Kidney (tissue), 22 donors: ENCODE measurements around the gene AGL. TPM values are rescaled to one million over a fixed set of nuclear protein-coding genes. Genes with fewer than 3 reads are reported as not detected.
A peak's percentile ranks its signal among the peaks of the same experiment; 100 is the strongest.

Experiments
- DNase-seq, 5 donors: peaks; one replicate each; pipeline ENCODE4 v3.0.0-alpha.2; 2013 to 2020
- FAIRE-seq: peaks from 2 replicates; lab custom pipeline; 2012; peaks lifted over from hg19 to GRCh38; lab: Jason Lieb, UNC
- H3K27ac ChIP-seq, 2 donors: one replicate each; pipeline ENCODE4 v1.7.0; 2013; ENCODE audit warnings: low read depth in 2 of 2, low read length in 2 of 2, inconsistent platforms in 1 of 2
- H3K27me3 ChIP-seq: one replicate; pipeline ENCODE4 v1.7.1; 2013; ENCODE audit warnings: low read length, inconsistent platforms; ENCODE audit not compliant: control insufficient read depth, insufficient read depth
- H3K36me3 ChIP-seq, 3 donors: one replicate each; pipeline versions ENCODE4 v1.7.0 to v1.7.1; 2013; ENCODE audit warnings: low read length in 3 of 3, control low read depth in 1 of 3, inconsistent platforms in 1 of 3; ENCODE audit not compliant: insufficient read depth in 3 of 3, control insufficient read depth in 2 of 3
- H3K4me1 ChIP-seq, 3 donors: one replicate each; pipeline versions ENCODE4 v1.7.0 to v1.7.1; 2013; ENCODE audit warnings: low read length in 3 of 3, inconsistent platforms in 1 of 3, low read depth in 1 of 3; ENCODE audit not compliant: control insufficient read depth in 2 of 3, insufficient read depth in 2 of 3
- H3K4me3 ChIP-seq, 3 donors: one replicate each; pipeline versions ENCODE4 v1.7.0 to v1.8.1; 2013; ENCODE audit warnings: low read length in 3 of 3, control low read depth in 1 of 3, inconsistent platforms in 1 of 3
- H3K9ac ChIP-seq, 3 donors: one replicate each; pipeline versions ENCODE4 v1.7.0 to v1.7.1; 2013; ENCODE audit warnings: low read length in 3 of 3, control low read depth in 1 of 3, inconsistent platforms in 1 of 3
- H3K9me3 ChIP-seq, 3 donors: one replicate each; pipeline versions ENCODE4 v1.7.0 to v1.7.1; 2013; ENCODE audit warnings: low read length in 3 of 3, control low read depth in 1 of 3, inconsistent platforms in 1 of 3; ENCODE audit not compliant: control insufficient read depth in 2 of 3, insufficient read depth in 1 of 3
- CTCF ChIP-seq: IDR thresholded peaks from 3 replicates; pipeline ENCODE4 v1.5.1; 2012; ENCODE audit warnings: mild to moderate bottlenecking, moderate library complexity, borderline replicate concordance; ENCODE audit not compliant: insufficient read depth; ENCODE audit errors: extremely low read depth
- intact Hi-C: fragments of 100-400 bp; cut with DNase I; formaldehyde crosslinking; loops from one replicate; pipeline ENCODE4 v1.11.1; 2022
- long read RNA-seq, 10 donors: library from polyadenylated mRNA in 1 of 10; unstranded in 1 of 10; transcript quantifications; one replicate each; pipeline ENCODE4 v2.0.0 and lab custom pipeline, GENCODE V29; 2021 to 2026
- polyA plus RNA-seq: library from polyadenylated mRNA; stranded (reverse); fragments of 350-450 nt; fragmentation: Illumina TruSeq; extraction: RNeasy Lipid Tissue Mini Kit (QIAGEN cat#74804); gene quantifications from one replicate; pipeline ENCODE4 v1.2.3, GENCODE V29; 2014; ENCODE audit warnings: low read depth, low replicate concordance; ENCODE audit not compliant: insufficient read depth
- total RNA-seq: library from RNA; stranded (reverse); fragmentation: NEBNext Ultra II Directional; extraction: Animal tissue kit (Norgen Biotek cat#: 25700); gene quantifications from one replicate; pipeline ENCODE4 v1.2.1, GENCODE V29; 2021
- donor health status: control.
- donor health status: control.
- donor health status: control.
- donor health status: control.
- donor health status: control.
- donor health status: DM: yes; HTN: yes; CAD: no.
- donor health status: Normal renal cell carcinoma (clear cell type).

The AGL gene
- total RNA-seq (19.8 TPM), polyA plus RNA-seq (9.1 TPM)
- long read RNA-seq, donor 1, result 0 reads
- long read RNA-seq, donor 2, result 0 reads
- long read RNA-seq, donor 3, result 0 reads
- long read RNA-seq, donor 4, result 0 reads
- long read RNA-seq, donor 5, result 0 reads
- long read RNA-seq, donor 6, full-length matches to known transcripts, result 1 of 1 reads
- long read RNA-seq, donor 6, partial matches to known transcripts, result 0 of 1 reads
- long read RNA-seq, donor 6, other reads (novel, unspliced or antisense), result 0 of 1 reads
- long read RNA-seq, donor 7, full-length matches to known transcripts, result 6 of 12 reads
- long read RNA-seq, donor 7, partial matches to known transcripts, result 5 of 12 reads
- long read RNA-seq, donor 7, other reads (novel, unspliced or antisense), result 1 of 12 reads
- long read RNA-seq, donor 8, result 0 reads
- long read RNA-seq, donor 9, full-length matches to known transcripts, result 1 of 1 reads
- long read RNA-seq, donor 9, partial matches to known transcripts, result 0 of 1 reads
- long read RNA-seq, donor 9, other reads (novel, unspliced or antisense), result 0 of 1 reads
- long read RNA-seq, donor 10, full-length matches to known transcripts, result 1 of 8 reads
- long read RNA-seq, donor 10, partial matches to known transcripts, result 7 of 8 reads
- long read RNA-seq, donor 10, other reads (novel, unspliced or antisense), result 0 of 8 reads

- no peaks in the 10 kb centered on the region for H3K9me3 ChIP-seq
- intact Hi-C loops, result no loop called here
- peak within 1 kb of the TSS; percentile 83 to 84 for H3K27ac ChIP-seq
- TF ChIP-seq CTCF, result no peak
- H3K4me3 ChIP-seq, result peak within 1 kb of the TSS; percentile 72 to 96 (median 74)
- H3K9ac ChIP-seq, result peak within 1 kb of the TSS; percentile 63 to 82 (median 78)
- no peaks in the 10 kb centered on the region for H3K27me3 ChIP-seq
- peaks cover 0 to 4% (median 3%) of the 10 kb centered on the region in 3 donors for H3K4me1 ChIP-seq
- FAIRE-seq, result no peak
- no peaks in the 10 kb centered on the region for H3K36me3 ChIP-seq
- peak; percentile 90 to 96 (median 92) for DNase-seq
These were observed at the start of gene AGL for GRCh38 chr1:99849744-99850458. TSS of gene AGL (plus strand) at chr1:99850361. CDS start at chr1:99851043, 682 bp downstream.

- no peaks in the 10 kb centered on the region for H3K36me3 ChIP-seq
- FAIRE-seq (no peak), DNase-seq (no peak)
- no peaks in the 10 kb centered on the region for H3K9me3 ChIP-seq
- H3K27me3 ChIP-seq, result no peaks in the 10 kb centered on the region
- H3K27ac ChIP-seq, result no peak overlapping the region
- intact Hi-C loops, result no loop called here
- no peaks in the 10 kb centered on the region for H3K4me1 ChIP-seq
- H3K4me3 ChIP-seq, result no peak overlapping the region
- no peak overlapping the region for H3K9ac ChIP-seq
- TF ChIP-seq CTCF, result no peak
These were observed 48.6 kb upstream of the AGL start for GRCh38 chr1:99801584-99801983.

GRCh38 chr1:99806882-99807281, 43.3 kb upstream of the AGL start:
- no peak for FAIRE-seq
- H3K36me3 ChIP-seq, result no peaks in the 10 kb centered on the region
- TF ChIP-seq CTCF, result no peak
- no peak for DNase-seq
- intact Hi-C loops, result no loop called here
- H3K27ac ChIP-seq, result no peak overlapping the region
- no peak overlapping the region for H3K4me3 ChIP-seq
- H3K9me3 ChIP-seq, result peaks cover 0 to 2% (median 0%) of the 10 kb centered on the region in 3 donors
- H3K9ac ChIP-seq, result no peak overlapping the region
- H3K4me1 ChIP-seq, result peaks cover 0 to 5% (median 4%) of the 10 kb centered on the region in 3 donors
- H3K27me3 ChIP-seq, result no peaks in the 10 kb centered on the region
